Subcutaneous abdominal adipose tissue (tissue), 5 donors: ENCODE results near the gene STX8.

Experiments
- H3K27ac ChIP-seq: one replicate; pipeline ENCODE4 v1.7.0; 2013; ENCODE audit warnings: low read depth, mild to moderate bottlenecking, inconsistent platforms, low read length, moderate library complexity
- H3K27me3 ChIP-seq, 5 donors: one replicate each; pipeline ENCODE4 v1.7.0; 2013; ENCODE audit warnings: low read length in 5 of 5, inconsistent platforms in 1 of 5; ENCODE audit not compliant: control insufficient read depth in 5 of 5, insufficient read depth in 4 of 5
- H3K36me3 ChIP-seq, 5 donors: one replicate each; pipeline ENCODE4 v1.7.0; 2013; ENCODE audit warnings: low read length in 5 of 5; ENCODE audit not compliant: control insufficient read depth in 5 of 5, insufficient read depth in 5 of 5
- H3K4me1 ChIP-seq, 5 donors: one replicate each; pipeline ENCODE4 v1.7.0; 2013; ENCODE audit warnings: low read length in 5 of 5, mild to moderate bottlenecking in 3 of 5, moderate library complexity in 1 of 5; ENCODE audit not compliant: control insufficient read depth in 5 of 5, insufficient read depth in 5 of 5
- H3K4me3 ChIP-seq, 5 donors: one replicate each; pipeline ENCODE4 v1.7.0; 2013; ENCODE audit warnings: low read length in 5 of 5, low read depth in 1 of 5
- H3K9ac ChIP-seq, 5 donors: one replicate each; pipeline ENCODE4 v1.7.0; 2013; ENCODE audit warnings: low read length in 5 of 5, mild to moderate bottlenecking in 4 of 5, moderate library complexity in 3 of 5
- H3K9me3 ChIP-seq, 5 donors: one replicate each; pipeline ENCODE4 v1.7.0; 2013; ENCODE audit warnings: low read length in 5 of 5; ENCODE audit not compliant: control insufficient read depth in 5 of 5
- donor health status: healthy.
- donor health status: healthy.
- donor health status: healthy.
- donor health status: healthy.
- donor health status: healthy.

Gene STX8

DNA sequence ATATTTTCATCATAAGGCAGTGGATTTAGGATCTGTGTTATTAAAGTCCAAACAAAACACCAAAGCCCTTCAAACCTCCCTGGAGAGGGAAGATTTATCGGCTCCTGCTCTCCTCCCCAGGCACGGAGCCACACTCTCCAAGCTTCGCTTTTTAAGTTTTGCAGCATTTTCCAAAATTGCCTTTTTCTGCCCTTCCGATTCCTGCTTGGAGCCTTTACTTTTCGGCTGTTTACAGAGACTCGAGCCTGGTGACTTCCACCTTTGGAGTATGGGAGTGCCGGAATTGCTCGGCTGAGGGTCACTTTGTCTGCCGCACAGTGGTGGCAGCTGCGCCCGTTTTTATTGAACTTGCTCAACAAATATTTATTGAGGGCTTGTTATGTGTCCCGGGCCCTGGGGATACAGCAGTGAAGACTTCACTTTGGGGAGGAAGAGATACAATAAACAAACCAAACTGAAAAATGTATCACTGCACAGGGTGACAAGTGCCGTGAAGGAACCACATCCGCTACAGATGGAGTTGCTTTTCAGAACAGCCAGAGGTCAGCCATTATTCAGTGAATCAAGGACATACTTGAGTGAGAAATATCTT, 368.8 kb downstream of the STX8 start:
- H3K9ac ChIP-seq = peak overlapping the region in 2 of 5 donors; percentile 20 to 38
- H3K27ac ChIP-seq = no peak overlapping the region
- H3K9me3 ChIP-seq = no peaks in the 10 kb centered on the region
- peak overlapping the region in 4 of 5 donors; percentile 27 to 42 (median 30) for H3K4me3 ChIP-seq
- no peaks in the 10 kb centered on the region for H3K36me3 ChIP-seq
- H3K27me3 ChIP-seq = no peaks in the 10 kb centered on the region
- H3K4me1 ChIP-seq = peaks cover 0 to 23% (median 14%) of the 10 kb centered on the region in 5 donors

DNA sequence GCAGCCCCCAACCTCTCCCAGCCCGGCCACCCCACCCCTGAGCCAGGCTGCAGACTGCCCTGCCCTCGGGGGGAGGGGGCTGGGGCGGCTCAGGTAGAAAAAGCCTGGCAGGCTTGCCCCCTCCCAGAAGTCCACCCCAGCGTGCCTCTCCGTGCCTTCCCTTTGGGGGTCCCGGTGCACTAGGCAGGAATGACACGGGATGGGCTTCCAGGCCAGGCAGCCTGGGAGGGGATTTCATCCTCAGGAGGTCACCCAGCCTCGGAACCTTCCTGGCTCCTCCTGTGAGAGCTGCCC, 369.3 kb downstream of the STX8 start:
- Histone ChIP-seq H3K4me1 (peaks cover 0 to 23% (median 14%) of the 10 kb centered on the region in 5 donors), H3K27ac (no peak overlapping the region), H3K9me3 (no peaks in the 10 kb centered on the region), H3K9ac (peak overlapping the region in 1 of 5 donors; percentile 20), H3K36me3 (no peaks in the 10 kb centered on the region), H3K4me3 (peak overlapping the region in 3 of 5 donors; percentile 30 to 42 (median 31)), H3K27me3 (no peaks in the 10 kb centered on the region)

GRCh38 chr17:9205520-9206409, 369.9 kb downstream of the STX8 start:
- Histone ChIP-seq H3K4me3 (no peak overlapping the region), H3K27me3 (no peaks in the 10 kb centered on the region), H3K4me1 (peaks cover 0 to 23% (median 14%) of the 10 kb centered on the region in 5 donors), H3K9ac (no peak overlapping the region), H3K27ac (no peak overlapping the region), H3K9me3 (no peaks in the 10 kb centered on the region), H3K36me3 (no peaks in the 10 kb centered on the region)

- Histone ChIP-seq H3K4me1 (peaks cover 0 to 23% (median 14%) of the 10 kb centered on the region in 5 donors), H3K27ac (no peak overlapping the region)
These were observed 370.8 kb downstream of the STX8 start for GRCh38 chr17:9204637-9205329.

GRCh38 chr17:9203771-9204425, 371.7 kb downstream of the STX8 start:
- peaks cover 0 to 23% (median 14%) of the 10 kb centered on the region in 5 donors for H3K4me1 ChIP-seq
- no peak overlapping the region for H3K27ac ChIP-seq
- H3K9ac ChIP-seq = no peak overlapping the region
- H3K27me3 ChIP-seq = peaks cover 0 to 2% (median 0%) of the 10 kb centered on the region in 5 donors
- no peak overlapping the region for H3K4me3 ChIP-seq
- H3K9me3 ChIP-seq = peaks cover 0 to under 1% (median 0%) of the 10 kb centered on the region in 5 donors
- H3K36me3 ChIP-seq = no peaks in the 10 kb centered on the region

More at GRCh38 chr17:9204637-9205329, 370.8 kb downstream of the STX8 start:
- no peaks in the 10 kb centered on the region for H3K36me3 ChIP-seq
- H3K9me3 ChIP-seq = no peaks in the 10 kb centered on the region
- no peak overlapping the region for H3K9ac ChIP-seq
- peaks cover 0 to 2% (median 0%) of the 10 kb centered on the region in 5 donors for H3K27me3 ChIP-seq
- H3K4me3 ChIP-seq = no peak overlapping the region

DNA sequence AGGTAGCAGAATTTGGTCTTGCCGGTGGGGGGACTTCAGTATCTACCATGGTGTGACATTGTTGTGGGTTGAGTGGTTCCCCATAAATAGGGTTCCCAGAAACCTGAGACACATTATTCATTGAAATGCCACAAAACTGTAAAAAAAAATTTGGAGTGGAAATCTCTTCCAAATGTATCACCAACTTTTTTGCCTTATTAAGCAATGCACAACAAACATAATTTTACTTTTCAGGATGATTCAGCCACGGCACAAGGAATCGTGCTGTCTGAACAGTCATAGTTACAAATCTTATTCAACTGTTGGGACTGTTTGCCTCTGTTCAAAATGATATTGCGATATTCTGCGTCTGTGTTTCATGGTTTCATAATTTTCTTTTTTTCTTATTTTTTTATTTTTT, 373.1 kb downstream of the STX8 start:
- H3K27ac ChIP-seq = no peak overlapping the region
- H3K4me1 ChIP-seq = peaks cover 0 to 23% (median 14%) of the 10 kb centered on the region in 5 donors
- no peak overlapping the region for H3K9ac ChIP-seq
- peaks cover 0 to 3% (median 0%) of the 10 kb centered on the region in 5 donors for H3K9me3 ChIP-seq
- H3K27me3 ChIP-seq = peaks cover 0 to 2% (median 0%) of the 10 kb centered on the region in 5 donors
- no peaks in the 10 kb centered on the region for H3K36me3 ChIP-seq
- H3K4me3 ChIP-seq = no peak overlapping the region

GRCh38 chr17:9200699-9201359, 374.8 kb downstream of the STX8 start:
- no peak overlapping the region for H3K9ac ChIP-seq
- no peak overlapping the region for H3K4me3 ChIP-seq
- peaks cover 0 to 10% (median 1%) of the 10 kb centered on the region in 5 donors for H3K4me1 ChIP-seq
- H3K36me3 ChIP-seq = no peaks in the 10 kb centered on the region
- peaks cover 0 to 3% (median 0%) of the 10 kb centered on the region in 5 donors for H3K9me3 ChIP-seq
- H3K27ac ChIP-seq = no peak overlapping the region
- H3K27me3 ChIP-seq = peaks cover 0 to 2% (median 0%) of the 10 kb centered on the region in 5 donors
